ENCODE results near the gene MAFB.

Gene MAFB

GRCh38 chr20:40641809-40642208, 47.2 kb downstream of the MAFB start:
- Histone ChIP-seq H3K27ac (ENCODE audit: low read depth, low read length) (no peak overlapping the region), H3K9ac (ENCODE audit: low read length) (no peak overlapping the region), H3K27me3 (ENCODE audit: control insufficient read depth, insufficient read depth, low read length) (no peaks in the 10 kb centered on the region), H3K4me1 (ENCODE audit: control insufficient read depth, insufficient read depth, low read length) (no peaks in the 10 kb centered on the region), H3K36me3 (ENCODE audit: control insufficient read depth, insufficient read depth, low read length) (no peaks in the 10 kb centered on the region), H3K4me3 (ENCODE audit: low read length) (no peak overlapping the region)

- Histone ChIP-seq H3K27ac (ENCODE audit: low read depth, low read length) (no peak overlapping the region), H3K36me3 (ENCODE audit: control insufficient read depth, insufficient read depth, low read length) (no peaks in the 10 kb centered on the region), H3K27me3 (ENCODE audit: control insufficient read depth, insufficient read depth, low read length) (no peaks in the 10 kb centered on the region), H3K9ac (ENCODE audit: low read length) (no peak overlapping the region), H3K4me1 (ENCODE audit: control insufficient read depth, insufficient read depth, low read length) (no peaks in the 10 kb centered on the region), H3K4me3 (ENCODE audit: low read length) (no peak overlapping the region)
Measured at GRCh38 chr20:40641202-40641601, 47.8 kb downstream of the MAFB start.

- no peak overlapping the region for H3K27ac ChIP-seq (ENCODE audit: low read depth, low read length)
- H3K27me3 ChIP-seq (ENCODE audit: control insufficient read depth, insufficient read depth, low read length) = no peaks in the 10 kb centered on the region
- H3K9ac ChIP-seq (ENCODE audit: low read length) = no peak overlapping the region
- no peaks in the 10 kb centered on the region for H3K4me1 ChIP-seq (ENCODE audit: control insufficient read depth, insufficient read depth, low read length)
- no peak overlapping the region for H3K4me3 ChIP-seq (ENCODE audit: low read length)
- no peaks in the 10 kb centered on the region for H3K36me3 ChIP-seq (ENCODE audit: control insufficient read depth, insufficient read depth, low read length)
Measured at GRCh38 chr20:40640667-40641066, 48.4 kb downstream of the MAFB start.

- Histone ChIP-seq H3K27ac (ENCODE audit: low read depth, low read length) (no peak overlapping the region), H3K9ac (ENCODE audit: low read length) (no peak overlapping the region), H3K27me3 (ENCODE audit: control insufficient read depth, insufficient read depth, low read length) (no peaks in the 10 kb centered on the region), H3K4me1 (ENCODE audit: control insufficient read depth, insufficient read depth, low read length) (no peaks in the 10 kb centered on the region), H3K36me3 (ENCODE audit: control insufficient read depth, insufficient read depth, low read length) (no peaks in the 10 kb centered on the region), H3K4me3 (ENCODE audit: low read length) (no peak overlapping the region)
Measured at GRCh38 chr20:40639676-40640355, 49.2 kb downstream of the MAFB start.

GRCh38 chr20:40639132-40639531, 49.9 kb downstream of the MAFB start:
- no peaks in the 10 kb centered on the region for H3K27me3 ChIP-seq (ENCODE audit: control insufficient read depth, insufficient read depth, low read length)
- no peak overlapping the region for H3K9ac ChIP-seq (ENCODE audit: low read length)
- no peaks in the 10 kb centered on the region for H3K36me3 ChIP-seq (ENCODE audit: control insufficient read depth, insufficient read depth, low read length)
- no peak overlapping the region for H3K4me3 ChIP-seq (ENCODE audit: low read length)
- H3K27ac ChIP-seq (ENCODE audit: low read depth, low read length) = no peak overlapping the region
- no peaks in the 10 kb centered on the region for H3K4me1 ChIP-seq (ENCODE audit: control insufficient read depth, insufficient read depth, low read length)

GRCh38 chr20:40638414-40638813, 50.6 kb downstream of the MAFB start:
- Histone ChIP-seq H3K36me3 (ENCODE audit: control insufficient read depth, insufficient read depth, low read length) (no peaks in the 10 kb centered on the region), H3K4me3 (ENCODE audit: low read length) (no peak overlapping the region), H3K4me1 (ENCODE audit: control insufficient read depth, insufficient read depth, low read length) (no peaks in the 10 kb centered on the region), H3K9ac (ENCODE audit: low read length) (no peak overlapping the region), H3K27ac (ENCODE audit: low read depth, low read length) (no peak overlapping the region), H3K27me3 (ENCODE audit: control insufficient read depth, insufficient read depth, low read length) (no peaks in the 10 kb centered on the region)

- no peak overlapping the region for H3K4me3 ChIP-seq (ENCODE audit: low read length)
- no peak overlapping the region for H3K9ac ChIP-seq (ENCODE audit: low read length)
- no peaks in the 10 kb centered on the region for H3K4me1 ChIP-seq (ENCODE audit: control insufficient read depth, insufficient read depth, low read length)
- no peaks in the 10 kb centered on the region for H3K27me3 ChIP-seq (ENCODE audit: control insufficient read depth, insufficient read depth, low read length)
- H3K36me3 ChIP-seq (ENCODE audit: control insufficient read depth, insufficient read depth, low read length) = no peaks in the 10 kb centered on the region
- no peak overlapping the region for H3K27ac ChIP-seq (ENCODE audit: low read depth, low read length)
Measured at GRCh38 chr20:40637176-40637575, 51.9 kb downstream of the MAFB start.

- Histone ChIP-seq H3K9ac (ENCODE audit: low read length) (no peak overlapping the region), H3K27ac (ENCODE audit: low read depth, low read length) (no peak overlapping the region), H3K36me3 (ENCODE audit: control insufficient read depth, insufficient read depth, low read length) (no peaks in the 10 kb centered on the region), H3K4me3 (ENCODE audit: low read length) (no peak overlapping the region), H3K27me3 (ENCODE audit: control insufficient read depth, insufficient read depth, low read length) (no peaks in the 10 kb centered on the region), H3K4me1 (ENCODE audit: control insufficient read depth, insufficient read depth, low read length) (no peaks in the 10 kb centered on the region)
Measured at GRCh38 chr20:40636486-40636885, 52.5 kb downstream of the MAFB start.

GRCh38 chr20:40635971-40636370, 53.1 kb downstream of the MAFB start:
- no peak overlapping the region for H3K4me3 ChIP-seq (ENCODE audit: low read length)
- no peak overlapping the region for H3K9ac ChIP-seq (ENCODE audit: low read length)
- no peak overlapping the region for H3K27ac ChIP-seq (ENCODE audit: low read depth, low read length)
- no peaks in the 10 kb centered on the region for H3K4me1 ChIP-seq (ENCODE audit: control insufficient read depth, insufficient read depth, low read length)
- H3K36me3 ChIP-seq (ENCODE audit: control insufficient read depth, insufficient read depth, low read length) = no peaks in the 10 kb centered on the region
- H3K27me3 ChIP-seq (ENCODE audit: control insufficient read depth, insufficient read depth, low read length) = no peaks in the 10 kb centered on the region

Data from rectal smooth muscle tissue (tissue), 1 donor.